Middle frontal gyrus (tissue), 1 donor: ENCODE results near the gene OR6C76.

ENCODE experiments used
- DNase-seq: peaks from one replicate; pipeline ENCODE4 v3.0.0-alpha.2; 2015; ENCODE audit warnings: low spot score; ENCODE audit errors: extremely low spot score

OR6C76 gene

GRCh38 chr12:55469291-55469690 is 43.2 kb downstream of the OR6C76 start:
- DNase-seq, result no peak

GRCh38 chr12:55470088-55470829 is 44.2 kb downstream of the OR6C76 start, which contains the start of gene OR6C70:
OR6C70 (minus strand) TSS chr12:55470138; CDS start chr12:55470138, 0 bp downstream.
- DNase-seq, result no peak

GRCh38 chr12:55472264-55472663 is 46.2 kb downstream of the OR6C76 start:
- DNase-seq, result no peak
